ENCODE measurements around the gene SLC25A38.

DNA sequence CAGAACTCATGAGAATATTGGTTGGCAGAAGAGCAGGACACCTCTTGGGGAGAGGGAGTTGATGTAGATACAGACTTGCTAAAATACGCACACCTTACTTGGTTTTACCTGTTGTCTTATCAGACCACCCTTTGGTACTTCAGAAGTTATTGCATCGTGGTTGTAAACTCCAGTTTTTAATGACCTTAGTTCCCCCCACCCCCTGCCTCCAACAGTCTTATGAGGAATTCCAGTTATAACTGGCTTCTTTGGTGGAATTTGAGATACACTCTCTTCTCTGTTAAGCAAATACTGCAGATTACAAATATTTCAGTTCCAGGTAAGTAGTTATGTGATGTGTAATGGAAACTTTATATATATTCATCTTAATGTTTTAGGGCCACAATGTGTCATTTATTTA, 5.0 kb downstream of the SLC25A38 start:
- TF ChIP-seq ZNF274 (IDR thresholded peaks at IDR 0.05; ENCODE audit: low read depth, low read length): no peak
- TF ChIP-seq SUZ12 (IDR thresholded peaks at IDR 0.05; ENCODE audit: extremely low read depth, insufficient read depth, insufficient read length): no peak
